Cardiac fibroblast (primary cell): ENCODE results near the gene PRKG1.

ENCODE experiments used
- DNase-seq, 2 donors: peaks; one replicate each; pipeline versions ENCODE4 v3.0.0 to v3.0.0-alpha.2; 2010; ENCODE audit warnings: low read depth in 2 of 2
- H3K4me3 ChIP-seq, 2 donors: replicated peaks in 1 of 2; 1 replicate in 1 of 2; 2 replicates in 1 of 2; pipeline ENCODE4 v1.5.1; 2011; ENCODE audit warnings: low read depth in 2 of 2, low read length in 2 of 2, mild to moderate bottlenecking in 2 of 2, moderate library complexity in 1 of 2
- CTCF ChIP-seq: IDR thresholded peaks from one replicate; pipeline ENCODE4 v1.5.1; 2011; ENCODE audit warnings: low read depth, mild to moderate bottlenecking, low read length, inconsistent platforms

The PRKG1 gene

DNA sequence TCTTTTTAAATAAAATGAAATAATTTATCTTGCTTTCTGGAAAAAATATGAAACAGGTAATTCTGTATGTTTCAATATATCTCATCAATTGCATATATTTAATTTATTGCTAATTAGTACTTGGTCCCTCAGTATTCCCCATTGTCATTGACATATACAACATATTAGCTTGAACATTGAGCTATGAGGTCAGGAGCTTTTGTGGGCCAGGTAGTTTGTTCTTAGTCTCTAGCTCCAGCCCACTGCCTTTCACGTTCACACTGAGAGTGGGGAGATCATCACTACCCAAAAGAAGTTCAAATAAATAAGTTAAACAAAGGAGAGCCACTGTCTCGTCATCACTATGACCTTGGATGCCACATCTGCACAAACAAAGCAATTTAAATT lies 1185.1 kb downstream of the PRKG1 start:
- TF ChIP-seq CTCF: no peak
- DNase-seq: no peak
- no peak overlapping the region for H3K4me3 ChIP-seq

DNA sequence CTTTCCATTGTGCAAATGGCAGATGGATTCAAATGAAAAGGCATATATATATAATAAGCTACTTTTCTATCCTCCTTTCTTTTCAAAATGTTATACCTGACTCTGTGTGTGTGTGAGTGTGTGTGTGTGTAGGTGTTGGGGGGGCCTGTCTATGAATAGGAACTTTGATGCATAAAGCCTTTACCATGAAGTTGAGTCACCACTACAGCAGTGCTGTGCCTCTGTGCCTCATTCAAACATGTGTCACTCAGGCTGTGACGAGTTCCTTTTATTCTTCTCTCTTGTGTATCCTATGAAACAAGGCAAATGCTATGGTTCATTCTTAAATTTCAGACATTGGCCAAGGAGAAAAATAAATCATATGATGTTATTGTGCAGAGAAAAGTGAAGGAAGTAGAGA lies 1187.1 kb downstream of the PRKG1 start:
- no peak for DNase-seq
- no peak for TF ChIP-seq CTCF

GRCh38 chr10:52265131-52265926 lies 1191.0 kb downstream of the PRKG1 start:
- no peak overlapping the region for H3K4me3 ChIP-seq
- no peak for DNase-seq
- no peak for TF ChIP-seq CTCF

More for the DNA sequence above, 1187.1 kb downstream of the PRKG1 start:
- H3K4me3 ChIP-seq: no peak overlapping the region

- no peak for DNase-seq
- TF ChIP-seq CTCF: no peak
- no peak overlapping the region for H3K4me3 ChIP-seq
Observed at GRCh38 chr10:52266858-52267257, 1192.6 kb downstream of the PRKG1 start.

- H3K4me3 ChIP-seq: no peak overlapping the region
- DNase-seq: no peak
- TF ChIP-seq CTCF: no peak
Observed at GRCh38 chr10:52268790-52269189, 1194.5 kb downstream of the PRKG1 start.

- H3K4me3 ChIP-seq: no peak overlapping the region
- no peak for TF ChIP-seq CTCF
- DNase-seq: no peak
Observed at GRCh38 chr10:52269233-52269632, 1194.9 kb downstream of the PRKG1 start.

GRCh38 chr10:52276163-52276562 lies 1201.9 kb downstream of the PRKG1 start:
- no peak overlapping the region for H3K4me3 ChIP-seq
- no peak for TF ChIP-seq CTCF
- no peak for DNase-seq
